NCI-H146 (cell line): ENCODE measurements around the gene KIAA1671.

ENCODE experiments used
- DNase-seq: peaks from one replicate; lab custom pipeline; 2025; lab: John Stamatoyannopoulos, UW

KIAA1671 gene

GRCh38 chr22:25068707-25069106 lies 116.2 kb downstream of the KIAA1671 start:
- no peak for DNase-seq

- no peak for DNase-seq
Measured at GRCh38 chr22:25069426-25069757, 116.9 kb downstream of the KIAA1671 start.

- no peak for DNase-seq
Measured at GRCh38 chr22:25069758-25070481, 117.4 kb downstream of the KIAA1671 start.

- DNase-seq, result no peak
Measured at GRCh38 chr22:25070956-25071355, 118.4 kb downstream of the KIAA1671 start.

GRCh38 chr22:25071720-25072119 lies 119.2 kb downstream of the KIAA1671 start:
- no peak for DNase-seq

- DNase-seq, result no peak
Measured at GRCh38 chr22:25072406-25072805, 119.9 kb downstream of the KIAA1671 start.

- no peak for DNase-seq
Measured at GRCh38 chr22:25076336-25076735, 123.8 kb downstream of the KIAA1671 start.

GRCh38 chr22:25077056-25077455 lies 124.5 kb downstream of the KIAA1671 start:
- no peak for DNase-seq

GRCh38 chr22:25077964-25078363 lies 125.4 kb downstream of the KIAA1671 start:
- DNase-seq, result no peak

- DNase-seq, result no peak
Measured at GRCh38 chr22:25078591-25078990, 126.1 kb downstream of the KIAA1671 start.

GRCh38 chr22:25080855-25081254 lies 128.3 kb downstream of the KIAA1671 start:
- no peak for DNase-seq

- DNase-seq, result peak; percentile 10
Measured at GRCh38 chr22:25081409-25081824, 128.9 kb downstream of the KIAA1671 start.

- no peak for DNase-seq
Measured at GRCh38 chr22:25082096-25082495, 129.6 kb downstream of the KIAA1671 start.

- no peak for DNase-seq
Measured at GRCh38 chr22:25083056-25083806, 130.7 kb downstream of the KIAA1671 start.

- DNase-seq, result peak; percentile 84
Measured at GRCh38 chr22:25083807-25084200, 131.3 kb downstream of the KIAA1671 start.

- DNase-seq, result no peak
Measured at GRCh38 chr22:25084405-25085107, 132.0 kb downstream of the KIAA1671 start.

GRCh38 chr22:25085156-25085555 lies 132.6 kb downstream of the KIAA1671 start:
- DNase-seq, result no peak

- DNase-seq, result peak; percentile 43
Measured at GRCh38 chr22:25085930-25086901, 133.7 kb downstream of the KIAA1671 start.

GRCh38 chr22:25086902-25087282 lies 134.4 kb downstream of the KIAA1671 start:
- no peak for DNase-seq

GRCh38 chr22:25090225-25090890 lies 137.8 kb downstream of the KIAA1671 start:
- no peak for DNase-seq

GRCh38 chr22:25091458-25091857 lies 138.9 kb downstream of the KIAA1671 start:
- DNase-seq, result no peak
